ENCODE measurements around the gene TRIP11. TPM values are rescaled to one million over a fixed set of nuclear protein-coding genes. Genes with fewer than 3 reads are reported as not detected.

The TRIP11 gene
- total RNA-seq, 1 experiment from 2014 or later = 37.4 TPM

DNA sequence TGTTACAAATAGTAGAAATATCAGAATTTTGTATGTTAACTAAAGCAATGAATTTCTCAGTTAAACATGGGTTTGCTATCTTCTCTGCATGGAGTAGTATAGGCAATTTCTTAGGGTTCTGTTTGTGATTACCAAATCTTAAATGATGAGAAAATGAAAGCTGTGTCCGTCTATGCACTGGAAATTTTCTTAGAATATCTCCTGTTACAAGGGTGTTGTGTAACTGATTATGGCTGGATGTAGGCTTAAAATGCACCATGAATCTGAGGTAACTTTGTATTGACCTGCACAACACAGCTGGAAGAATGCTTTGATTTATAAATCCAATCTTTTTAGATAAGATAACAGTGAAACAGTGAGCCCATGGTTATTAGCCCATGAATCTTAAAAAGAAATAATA, 17.8 kb downstream of the TRIP11 start:
- H3K36me3 ChIP-seq (ENCODE audit: control insufficient read depth in 1 of 2, insufficient read depth in 2 of 2, low read length in 2 of 2) = peaks cover 0 to 4% of the 10 kb centered on the region in 2 experiments; a peak in 1 of 4 replicates
- TF ChIP-seq EZH2phosphoT487 (IDR thresholded peaks at IDR 0.05; ENCODE audit: borderline replicate concordance) = no peak
- TF ChIP-seq CBX3 (IDR thresholded peaks at IDR 0.05; ENCODE audit: low read depth) = no peak
- TF ChIP-seq, protein P1, sequence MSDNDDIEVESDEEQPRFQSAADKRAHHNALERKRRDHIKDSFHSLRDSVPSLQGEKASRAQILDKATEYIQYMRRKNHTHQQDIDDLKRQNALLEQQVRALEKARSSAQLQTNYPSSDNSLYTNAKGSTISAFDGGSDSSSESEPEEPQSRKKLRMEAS (IDR thresholded peaks at IDR 0.05) = no peak
- no peak for TF ChIP-seq EGR1 (IDR thresholded peaks at IDR 0.05; ENCODE audit: low read depth)
- no peak for TF ChIP-seq SP1 (IDR thresholded peaks at IDR 0.05; ENCODE audit: low read depth)
- TF ChIP-seq TCF7L2 (IDR thresholded peaks at IDR 0.05; ENCODE audit: borderline replicate concordance, extremely low read depth, insufficient read depth, insufficient read length) = no peak
- TF ChIP-seq, protein P2, sequence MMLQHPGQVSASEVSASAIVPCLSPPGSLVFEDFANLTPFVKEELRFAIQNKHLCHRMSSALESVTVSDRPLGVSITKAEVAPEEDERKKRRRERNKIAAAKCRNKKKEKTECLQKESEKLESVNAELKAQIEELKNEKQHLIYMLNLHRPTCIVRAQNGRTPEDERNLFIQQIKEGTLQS (IDR thresholded peaks at IDR 0.05) = no peak
- no peak for TF ChIP-seq FOSL1 (IDR thresholded peaks at IDR 0.05; ENCODE audit: low read depth)
- no peak for TF ChIP-seq POLR2AphosphoS5 (IDR thresholded peaks at IDR 0.05; ENCODE audit: low read depth, low read length)
- TF ChIP-seq SRF (IDR thresholded peaks at IDR 0.05; ENCODE audit: low read depth) = no peak
- no peaks in the 10 kb centered on the region for H3K9me2 ChIP-seq (ENCODE audit: insufficient read depth)
- no peak for ATAC-seq
- no peak overlapping the region for H2AFZ ChIP-seq (ENCODE audit: low read depth, low read length, poor library complexity, severe bottlenecking)
- H3K79me2 ChIP-seq (ENCODE audit: insufficient read depth, low read length) = peaks cover 17% of the 10 kb centered on the region
- RAD21 ChIA-PET (ENCODE audit: low non-redundant PET in 1 of 2, low total read pairs in 2 of 2, uncharacterized antibody in 2 of 2, unreplicated experiment in 2 of 2) = no interaction called here
- no peak overlapping the region for H3K4me3 ChIP-seq (replicated peaks in 1 of 2; ENCODE audit: low read depth in 1 of 2, low read length in 2 of 2)
- no peaks in the 10 kb centered on the region for H3K4me1 ChIP-seq (ENCODE audit: control insufficient read depth in 1 of 2, insufficient read depth in 2 of 2, low read length in 2 of 2)
- no TSS peak for BruUV-seq (replicated peaks)
- DNase-seq (ENCODE audit: low read depth, low spot score) = no peak
- no peak overlapping the region for H3K27ac ChIP-seq (ENCODE audit: low read depth, low read length)
- H4K20me1 ChIP-seq (ENCODE audit: insufficient read depth) = no peaks in the 10 kb centered on the region
- CTCF ChIA-PET = no interaction called here
- intact Hi-C loops (cut with micrococcal nuclease) = no loop called here
- H3K9me3 ChIP-seq (ENCODE audit: control insufficient read depth in 1 of 2, insufficient read depth in 1 of 2, low read depth in 1 of 2, low read length in 2 of 2) = no peaks in the 10 kb centered on the region
- no peak overlapping the region for H3K9ac ChIP-seq (ENCODE audit: low read length)
- POLR2A ChIA-PET = interaction anchor here (2.6 kb wide), 1 partner anchor 18 kb away, joined by 6 read pairs; the partner anchor contains the start of gene TRIP11
- no peak overlapping the region for H3K4me2 ChIP-seq (ENCODE audit: low read length)
- no peaks in the 10 kb centered on the region for H3K27me3 ChIP-seq (ENCODE audit: insufficient read depth, low read length)

DNA sequence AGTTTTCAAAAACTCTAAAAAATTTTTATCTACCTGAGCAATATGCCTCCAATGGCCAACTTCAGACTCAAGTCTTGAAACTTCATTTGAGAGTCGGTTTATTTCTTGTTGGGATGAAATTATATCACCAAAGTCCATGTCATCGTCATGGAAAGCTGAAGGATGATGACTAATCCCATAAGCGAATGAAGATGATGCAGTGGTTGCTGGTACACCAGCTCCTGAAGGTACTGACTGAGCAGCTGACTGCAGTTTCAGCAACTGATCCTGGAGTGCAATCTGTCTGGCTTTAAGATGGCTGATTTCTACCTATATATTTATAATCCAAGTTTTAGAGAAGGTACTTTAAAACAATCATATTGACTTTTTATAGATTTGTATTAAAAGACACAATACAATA, 18.3 kb downstream of the TRIP11 start:
- no TSS peak for BruUV-seq (replicated peaks)
- DNase-seq (ENCODE audit: low read depth, low spot score) = no peak
- H3K9me2 ChIP-seq (ENCODE audit: insufficient read depth) = no peaks in the 10 kb centered on the region
- CTCF ChIA-PET = interaction anchor here (0.6 kb wide), 1 partner anchor 1288 kb away, joined by 4 read pairs; no protein-coding TSS in a partner anchor
- no peaks in the 10 kb centered on the region for H3K9me3 ChIP-seq (ENCODE audit: control insufficient read depth in 1 of 2, insufficient read depth in 1 of 2, low read depth in 1 of 2, low read length in 2 of 2)
- H3K9ac ChIP-seq (ENCODE audit: low read length) = no peak overlapping the region
- POLR2A ChIA-PET = interaction anchor here (2.6 kb wide), 1 partner anchor 19 kb away, joined by 6 read pairs; the partner anchor contains the start of gene TRIP11
- RAD21 ChIA-PET (ENCODE audit: low non-redundant PET in 1 of 2, low total read pairs in 2 of 2, uncharacterized antibody in 2 of 2, unreplicated experiment in 2 of 2) = no interaction called here
- H3K79me2 ChIP-seq (ENCODE audit: insufficient read depth, low read length) = peaks cover 17% of the 10 kb centered on the region
- H3K27me3 ChIP-seq (ENCODE audit: insufficient read depth, low read length) = no peaks in the 10 kb centered on the region
- intact Hi-C loops (cut with micrococcal nuclease) = no loop called here
- no peak overlapping the region for H3K4me2 ChIP-seq (ENCODE audit: low read length)
- H2AFZ ChIP-seq (ENCODE audit: low read depth, low read length, poor library complexity, severe bottlenecking) = no peak overlapping the region
- H3K27ac ChIP-seq (ENCODE audit: low read depth, low read length) = no peak overlapping the region
- peaks cover 0 to 6% of the 10 kb centered on the region in 2 experiments; a peak in 1 of 4 replicates for H3K36me3 ChIP-seq (ENCODE audit: control insufficient read depth in 1 of 2, insufficient read depth in 2 of 2, low read length in 2 of 2)
- H4K20me1 ChIP-seq (ENCODE audit: insufficient read depth) = no peaks in the 10 kb centered on the region
- ATAC-seq = no peak
- TF ChIP-seq ZFX (IDR thresholded peaks at IDR 0.05) = no peak
- TF ChIP-seq EZH2 (IDR thresholded peaks at IDR 0.05) = no peak
- TF ChIP-seq CEBPB (IDR thresholded peaks at IDR 0.05; ENCODE audit: low read depth) = no peak
- TF ChIP-seq POLR2A (IDR thresholded peaks at IDR 0.05; ENCODE audit: borderline replicate concordance, extremely low read depth, insufficient read depth, insufficient read length) = no peak
- TF ChIP-seq, protein P3, sequence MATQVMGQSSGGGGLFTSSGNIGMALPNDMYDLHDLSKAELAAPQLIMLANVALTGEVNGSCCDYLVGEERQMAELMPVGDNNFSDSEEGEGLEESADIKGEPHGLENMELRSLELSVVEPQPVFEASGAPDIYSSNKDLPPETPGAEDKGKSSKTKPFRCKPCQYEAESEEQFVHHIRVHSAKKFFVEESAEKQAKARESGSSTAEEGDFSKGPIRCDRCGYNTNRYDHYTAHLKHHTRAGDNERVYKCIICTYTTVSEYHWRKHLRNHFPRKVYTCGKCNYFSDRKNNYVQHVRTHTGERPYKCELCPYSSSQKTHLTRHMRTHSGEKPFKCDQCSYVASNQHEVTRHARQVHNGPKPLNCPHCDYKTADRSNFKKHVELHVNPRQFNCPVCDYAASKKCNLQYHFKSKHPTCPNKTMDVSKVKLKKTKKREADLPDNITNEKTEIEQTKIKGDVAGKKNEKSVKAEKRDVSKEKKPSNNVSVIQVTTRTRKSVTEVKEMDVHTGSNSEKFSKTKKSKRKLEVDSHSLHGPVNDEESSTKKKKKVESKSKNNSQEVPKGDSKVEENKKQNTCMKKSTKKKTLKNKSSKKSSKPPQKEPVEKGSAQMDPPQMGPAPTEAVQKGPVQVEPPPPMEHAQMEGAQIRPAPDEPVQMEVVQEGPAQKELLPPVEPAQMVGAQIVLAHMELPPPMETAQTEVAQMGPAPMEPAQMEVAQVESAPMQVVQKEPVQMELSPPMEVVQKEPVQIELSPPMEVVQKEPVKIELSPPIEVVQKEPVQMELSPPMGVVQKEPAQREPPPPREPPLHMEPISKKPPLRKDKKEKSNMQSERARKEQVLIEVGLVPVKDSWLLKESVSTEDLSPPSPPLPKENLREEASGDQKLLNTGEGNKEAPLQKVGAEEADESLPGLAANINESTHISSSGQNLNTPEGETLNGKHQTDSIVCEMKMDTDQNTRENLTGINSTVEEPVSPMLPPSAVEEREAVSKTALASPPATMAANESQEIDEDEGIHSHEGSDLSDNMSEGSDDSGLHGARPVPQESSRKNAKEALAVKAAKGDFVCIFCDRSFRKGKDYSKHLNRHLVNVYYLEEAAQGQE (IDR thresholded peaks at IDR 0.05; ENCODE audit: low read depth) = no peak
- no peak for TF ChIP-seq SRF (IDR thresholded peaks at IDR 0.05; ENCODE audit: low read depth)
- TF ChIP-seq, protein P2 (IDR thresholded peaks at IDR 0.05) = no peak
- no peak overlapping the region for H3K4me3 ChIP-seq (replicated peaks in 1 of 2; ENCODE audit: low read depth in 1 of 2, low read length in 2 of 2)
- H3K4me1 ChIP-seq (ENCODE audit: control insufficient read depth in 1 of 2, insufficient read depth in 2 of 2, low read length in 2 of 2) = no peaks in the 10 kb centered on the region

Measured in HCT116 (cell line).